ENCODE results near the gene NRXN3. TPM values are rescaled to one million over a fixed set of nuclear protein-coding genes. Genes with fewer than 3 reads are reported as not detected.

Gene NRXN3
- total and polyA plus RNA-seq, 2 experiments from 2014 or later, result 1.0 to 1.8 TPM

- TF ChIP-seq EZH2phosphoT487 (IDR thresholded peaks at IDR 0.05; ENCODE audit: unreplicated experiment) (no peak), CREB1 (CRISPR knock-in tag; IDR thresholded peaks at IDR 0.05; ENCODE audit: low read depth) (no peak), ZNF114 (CRISPR knock-in tag; IDR thresholded peaks at IDR 0.05) (no peak), ETS1 (IDR thresholded peaks at IDR 0.05) (no peak), STAT1 (IDR thresholded peaks at IDR 0.05; ENCODE audit: unreplicated experiment) (no peak), ZNF331 (CRISPR knock-in tag; IDR thresholded peaks at IDR 0.05; ENCODE audit: low read depth) (no peak)
Measured at GRCh38 chr14:78142998-78143397, 27.2 kb upstream of the NRXN3 start (continued).

- H3K4me1 ChIP-seq (ENCODE audit: insufficient read depth), result no peaks in the 10 kb centered on the region
- H3K4me1 Mint-ChIP-seq, result no peaks in the 10 kb centered on the region
- H3K9me3 Mint-ChIP-seq, result no peaks in the 10 kb centered on the region
- no peaks in the 10 kb centered on the region for H4K20me1 ChIP-seq (replicated peaks; ENCODE audit: insufficient read depth)
- no peak overlapping the region for H3K27ac Mint-ChIP-seq
- H3K27me3 ChIP-seq (ENCODE audit: insufficient read depth), result no peaks in the 10 kb centered on the region
- H3K27me3 Mint-ChIP-seq (ENCODE audit: insufficient read depth, low read depth, poor library complexity), result peaks cover 2% of the 10 kb centered on the region
- H3K36me3 Mint-ChIP-seq (ENCODE audit: low read depth), result no peaks in the 10 kb centered on the region
- ATAC-seq (no peak), DNase-seq (ENCODE audit: low spot score) (no peak)
- H3K9me2 ChIP-seq (ENCODE audit: insufficient read depth), result no peaks in the 10 kb centered on the region; the same call in 1 of the 2 replicates
- H3K27ac ChIP-seq (ENCODE audit: low read depth), result no peak overlapping the region
- no peaks in the 10 kb centered on the region for H3K79me2 ChIP-seq (replicated peaks; ENCODE audit: insufficient read depth)
- H3K36me3 ChIP-seq (ENCODE audit: insufficient read depth), result no peaks in the 10 kb centered on the region
- H3K4me2 ChIP-seq, result no peak overlapping the region
- no peak overlapping the region for H2AFZ ChIP-seq
- TF ChIP-seq NANOG (IDR thresholded peaks at IDR 0.05; ENCODE audit: borderline replicate concordance), result no peak
- no peak for TF ChIP-seq REST (IDR thresholded peaks at IDR 0.05; ENCODE audit: unreplicated experiment)
- H3F3A ChIP-seq (replicated peaks; ENCODE audit: low read depth), result no peaks in the 10 kb centered on the region
- no peak overlapping the region for H3K4me3 ChIP-seq
- H3K4me3 Mint-ChIP-seq, result no peak overlapping the region
Measured at GRCh38 chr14:78143489-78144145, 26.6 kb upstream of the NRXN3 start.

Measured in GM23338 (cell line).